Measurements from ENCODE around the gene SF3B1.

GRCh38 chr2:197431858-197432257 is 3.0 kb downstream of the SF3B1 start:
- TF ChIP-seq CTCF (optimal IDR thresholded peaks at IDR 0.05 in 1 of 3, IDR thresholded peaks at IDR 0.05 in 1 of 3, conservative IDR thresholded peaks at IDR 0.05 in 1 of 3; ENCODE audit: extremely low read depth in 1 of 3, insufficient read depth in 2 of 3, low read length in 3 of 3) = no peak
- TF ChIP-seq EZH2 (IDR thresholded peaks at IDR 0.05; ENCODE audit: low read length) = no peak
